NCI-H524 (cell line): ENCODE results near the gene PYGB.

ENCODE experiments used
- DNase-seq, 2 experiments: peaks; one replicate each; lab custom pipeline; 2025; lab: John Stamatoyannopoulos, UW

PYGB gene

GRCh38 chr20:25283221-25283951 is 35.5 kb downstream of the PYGB start:
- DNase-seq = no peak

DNA sequence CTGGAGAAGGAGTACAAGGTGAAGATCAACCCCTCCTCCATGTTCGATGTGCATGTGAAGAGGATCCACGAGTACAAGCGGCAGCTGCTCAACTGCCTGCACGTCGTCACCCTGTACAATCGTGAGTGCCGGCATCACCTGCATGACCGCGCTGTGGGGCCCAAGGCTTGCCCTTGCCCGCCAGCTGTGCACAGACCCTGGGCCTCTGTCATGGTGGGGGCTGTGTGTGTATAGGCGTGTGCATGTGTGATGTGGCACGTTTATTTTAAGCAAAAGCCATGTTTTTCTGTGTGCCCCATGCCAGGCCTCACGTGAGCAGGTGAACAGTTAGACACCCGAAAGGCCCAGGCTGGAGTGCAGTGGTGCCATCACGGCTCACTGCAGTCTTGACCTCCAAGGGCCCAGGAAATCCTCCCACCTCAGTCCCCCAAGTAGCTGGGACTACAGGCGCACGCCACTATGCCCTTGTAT is 36.3 kb downstream of the PYGB start:
- DNase-seq = no peak

GRCh38 chr20:25285091-25285647 is 37.3 kb downstream of the PYGB start:
- no peak for DNase-seq

DNA sequence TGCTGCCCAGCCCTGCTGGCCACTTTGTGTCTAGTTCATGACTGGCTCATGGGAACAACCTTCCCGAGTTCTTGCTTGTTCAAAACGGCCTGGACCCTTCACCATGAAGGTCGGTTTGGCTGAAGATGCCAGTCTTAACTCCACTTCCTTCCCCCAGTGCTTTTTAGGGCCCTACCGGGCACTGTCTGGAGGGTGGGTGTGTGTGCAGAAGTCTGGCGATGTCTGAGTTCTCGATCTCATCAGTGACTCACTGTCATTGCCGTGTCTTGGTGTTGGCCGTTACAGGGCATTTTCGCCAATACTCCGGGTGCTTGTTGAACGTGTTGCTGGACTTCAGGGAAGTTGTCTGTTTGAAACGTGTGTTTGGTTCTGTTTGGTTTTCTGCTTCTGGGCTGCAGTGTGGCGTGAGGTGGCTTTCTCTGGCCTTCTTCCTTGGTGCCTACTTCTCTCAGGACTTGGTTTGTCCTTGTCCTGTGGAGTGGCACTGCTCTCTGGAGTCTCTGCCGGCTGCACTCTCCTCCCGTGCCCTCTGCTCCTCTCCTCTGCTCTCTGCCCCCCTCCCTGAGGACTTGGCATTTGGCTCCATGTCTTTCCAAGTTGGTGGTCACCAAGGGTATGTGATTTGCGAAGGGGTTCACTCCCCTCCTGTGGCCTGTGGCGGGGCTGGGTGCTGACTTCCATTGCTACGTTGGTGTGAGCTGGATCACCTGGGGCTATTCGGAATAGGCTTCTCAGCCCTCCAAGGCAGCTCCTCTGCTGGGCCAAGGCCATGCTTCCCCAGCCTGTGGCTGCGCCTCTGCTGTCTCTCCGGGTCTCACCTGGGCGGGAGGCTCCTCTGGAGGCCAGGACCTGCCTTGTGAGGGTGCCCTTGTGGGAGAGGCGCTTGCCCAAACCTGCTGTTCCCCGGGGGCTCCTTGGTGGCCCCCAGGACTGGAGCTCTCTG is 38.2 kb downstream of the PYGB start:
- no peak for DNase-seq

DNA sequence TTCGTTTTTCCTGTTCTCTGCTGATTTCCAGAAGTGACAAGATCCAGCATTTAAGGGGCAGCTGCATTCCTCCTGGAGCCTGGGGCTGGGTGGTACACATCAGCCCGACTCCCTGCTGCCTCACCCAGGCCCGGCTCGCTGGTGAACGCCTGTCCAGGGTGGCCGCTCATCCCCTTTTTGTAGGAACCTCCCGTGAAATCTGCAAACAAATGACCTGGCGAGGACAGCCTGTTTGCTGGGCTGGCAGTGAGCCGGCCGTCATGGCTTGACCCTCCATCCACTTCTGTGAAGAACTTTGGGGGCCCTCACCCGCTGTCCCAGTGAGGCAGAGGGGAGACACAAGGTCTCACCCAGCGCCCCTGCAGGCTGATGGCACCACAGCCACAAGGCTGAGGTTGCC is 39.0 kb downstream of the PYGB start:
- no peak for DNase-seq

DNA sequence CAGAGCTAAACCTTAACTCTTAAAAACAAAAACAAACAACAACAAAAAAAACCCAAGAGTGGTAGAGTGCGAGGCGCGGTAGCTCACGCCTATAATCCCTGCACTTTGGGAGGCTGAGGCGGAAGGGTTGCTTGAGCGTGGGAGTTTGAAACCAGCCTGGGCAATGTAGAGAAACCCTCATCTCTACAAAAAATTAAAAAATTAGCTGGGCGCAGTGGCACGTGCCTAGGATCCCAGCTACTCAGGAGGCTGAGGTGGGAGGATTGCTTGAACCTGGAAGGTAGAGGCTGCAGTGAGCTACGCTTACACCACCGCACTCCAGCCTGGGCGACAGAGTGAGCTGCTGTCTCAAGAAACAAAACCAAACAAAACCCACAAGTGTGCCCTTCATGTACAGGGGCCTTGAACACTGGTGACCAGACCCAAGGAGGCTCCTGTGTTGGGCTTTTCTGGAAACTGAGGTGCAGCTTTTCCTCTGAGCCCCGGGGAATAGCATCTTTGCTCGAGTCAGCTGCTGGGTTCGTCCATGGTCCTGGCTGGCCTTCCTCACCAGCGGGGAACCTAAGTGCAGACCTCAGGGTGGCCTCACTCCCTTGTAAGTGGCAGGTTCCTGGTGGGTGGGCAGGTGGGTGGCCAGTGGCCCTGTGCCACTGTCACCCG is 39.9 kb downstream of the PYGB start:
- DNase-seq = no peak

GRCh38 chr20:25288291-25289181 is 40.7 kb downstream of the PYGB start:
- DNase-seq = no peak

DNA sequence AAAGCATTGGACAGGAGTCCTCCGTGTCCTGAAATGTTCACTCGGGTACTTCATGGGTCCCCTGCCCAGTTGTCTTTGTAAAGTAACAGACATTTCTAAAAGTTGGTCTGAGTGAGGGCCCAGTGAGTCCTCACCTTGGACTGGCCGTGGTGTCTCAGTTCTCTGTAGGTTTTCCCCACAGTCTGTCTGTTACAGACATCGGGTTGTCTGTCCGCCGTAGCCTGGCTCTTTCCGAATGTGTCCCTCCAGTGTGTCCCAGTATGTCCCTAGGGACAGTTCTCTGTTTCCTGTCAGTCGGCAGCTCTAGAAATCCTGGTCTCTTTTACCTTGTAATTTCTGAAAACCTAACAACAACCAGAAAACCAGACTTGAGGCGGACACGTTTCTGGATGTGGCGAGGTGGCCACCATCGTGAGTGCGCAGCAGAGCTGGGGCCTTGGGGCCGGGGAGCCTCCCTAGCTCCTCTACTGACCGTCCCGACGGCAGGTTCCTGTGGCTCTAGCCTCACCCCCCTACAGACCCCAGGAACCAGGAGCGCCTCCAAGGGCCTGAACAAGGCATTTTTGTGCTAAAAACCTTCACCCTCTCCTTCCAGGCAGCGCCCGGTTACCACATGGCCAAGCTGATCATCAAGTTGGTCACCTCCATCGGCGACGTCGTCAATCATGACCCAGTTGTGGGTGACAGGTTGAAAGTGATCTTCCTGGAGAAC is 42.2 kb downstream of the PYGB start:
- no peak for DNase-seq

DNA sequence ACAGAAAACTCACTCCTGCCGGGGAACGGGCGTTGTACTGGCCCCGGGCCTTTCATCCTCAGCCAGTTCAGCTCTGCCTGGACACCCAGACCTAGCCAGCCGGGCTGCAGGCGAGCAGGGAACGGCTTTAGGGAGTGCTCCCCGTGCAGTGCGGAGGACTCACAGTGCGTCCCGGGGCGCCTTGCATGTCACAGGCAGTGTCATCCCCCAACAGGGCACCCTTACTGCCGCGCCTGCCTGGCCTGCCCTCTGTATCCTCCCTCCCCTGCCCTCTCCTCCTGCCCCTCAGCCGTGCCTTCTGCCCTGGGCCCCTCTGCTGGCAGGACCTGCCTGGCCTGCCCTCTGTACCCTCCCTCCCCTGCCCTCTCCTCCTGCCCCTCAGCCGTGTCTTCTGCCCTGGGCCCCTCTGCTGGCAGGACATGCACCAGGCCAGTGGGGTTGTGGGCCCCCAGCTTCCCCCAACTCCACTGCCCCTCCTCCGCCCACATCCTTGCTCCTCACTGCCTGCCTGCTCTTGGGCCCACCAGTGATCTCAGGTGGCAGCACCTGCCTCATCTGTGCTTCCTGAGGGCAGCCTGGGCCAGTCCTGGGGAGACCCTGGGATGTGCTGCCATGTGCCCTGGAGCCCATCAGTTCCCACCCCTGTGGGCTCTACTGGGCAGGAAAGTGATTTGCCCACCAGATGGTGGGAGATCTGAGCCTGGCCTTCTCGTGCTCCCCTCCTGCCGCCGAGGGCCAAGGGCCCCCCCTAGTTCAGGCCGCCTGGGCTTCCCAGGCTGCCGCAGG is 43.0 kb downstream of the PYGB start:
- DNase-seq = no peak

- DNase-seq = no peak
Observed at GRCh38 chr20:25291432-25292133, 43.7 kb downstream of the PYGB start.

DNA sequence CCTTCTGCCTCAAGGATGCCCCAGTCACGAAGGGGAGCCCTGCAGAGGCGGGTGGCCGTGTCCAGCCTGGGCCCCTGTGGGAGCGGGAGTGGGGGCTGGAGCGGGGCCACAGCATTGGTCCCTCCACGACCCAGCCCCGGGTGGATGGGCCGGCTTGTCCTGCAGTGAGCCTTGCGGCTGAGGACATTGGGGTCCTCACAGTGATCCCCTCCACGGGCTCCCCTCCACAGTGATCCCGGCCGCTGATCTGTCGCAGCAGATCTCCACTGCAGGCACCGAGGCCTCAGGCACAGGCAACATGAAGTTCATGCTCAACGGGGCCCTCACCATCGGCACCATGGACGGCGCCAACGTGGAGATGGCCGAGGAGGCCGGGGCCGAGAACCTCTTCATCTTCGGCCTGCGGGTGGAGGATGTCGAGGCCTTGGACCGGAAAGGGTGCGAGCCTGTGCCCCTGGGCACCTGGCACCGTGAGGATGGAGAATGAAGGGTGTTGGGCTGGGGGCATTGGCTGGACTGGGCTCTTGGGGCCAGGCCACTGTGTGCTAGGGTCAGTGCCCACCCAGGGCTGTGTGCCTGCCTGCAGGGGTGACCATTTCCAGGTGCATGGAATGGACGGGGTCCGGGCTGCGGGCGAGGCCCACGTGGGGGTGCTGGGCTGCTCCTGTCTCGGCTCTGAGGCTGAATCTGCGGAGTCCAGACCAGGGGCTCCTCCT is 44.4 kb downstream of the PYGB start:
- DNase-seq = no peak

- no peak for DNase-seq
Observed at GRCh38 chr20:25293507-25293906, 45.6 kb downstream of the PYGB start.

DNA sequence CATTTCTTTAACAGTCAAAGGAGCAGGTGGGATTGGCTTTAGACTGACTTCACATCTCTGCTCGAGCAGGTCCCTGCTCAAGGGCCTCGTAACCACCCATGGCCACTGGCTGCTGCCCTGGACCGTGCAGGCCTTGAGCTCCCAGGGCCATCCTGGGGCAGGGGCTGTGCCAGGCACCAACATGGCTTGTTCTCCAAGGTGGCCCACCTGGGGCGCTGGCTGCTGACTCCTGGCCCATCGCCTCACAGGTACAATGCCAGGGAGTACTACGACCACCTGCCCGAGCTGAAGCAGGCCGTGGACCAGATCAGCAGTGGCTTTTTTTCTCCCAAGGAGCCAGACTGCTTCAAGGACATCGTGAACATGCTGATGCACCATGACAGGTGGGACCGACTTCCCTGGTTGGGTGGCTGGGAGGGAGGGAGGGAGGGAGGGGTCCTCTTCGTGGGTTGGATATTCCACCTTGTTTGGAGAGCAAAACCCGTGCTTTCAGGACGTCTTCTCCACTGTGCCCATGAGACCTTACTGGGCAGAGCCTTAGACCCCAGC is 46.1 kb downstream of the PYGB start:
- DNase-seq = no peak

GRCh38 chr20:25294459-25295385 is 46.8 kb downstream of the PYGB start:
- peak; percentile 68 to 77 for DNase-seq

GRCh38 chr20:25295386-25296093 is 47.7 kb downstream of the PYGB start:
- no peak for DNase-seq
